Anterior cingulate cortex (tissue), 58 donors: ENCODE data around the gene FGF4.

Experiments used
- DNase-seq, 58 donors: peaks; one replicate each; lab custom pipeline; 2025; lab: John Stamatoyannopoulos, UW

Gene FGF4

GRCh38 chr11:69808667-69809086 lies 33.5 kb upstream of the FGF4 start:
- no peak for DNase-seq

DNA sequence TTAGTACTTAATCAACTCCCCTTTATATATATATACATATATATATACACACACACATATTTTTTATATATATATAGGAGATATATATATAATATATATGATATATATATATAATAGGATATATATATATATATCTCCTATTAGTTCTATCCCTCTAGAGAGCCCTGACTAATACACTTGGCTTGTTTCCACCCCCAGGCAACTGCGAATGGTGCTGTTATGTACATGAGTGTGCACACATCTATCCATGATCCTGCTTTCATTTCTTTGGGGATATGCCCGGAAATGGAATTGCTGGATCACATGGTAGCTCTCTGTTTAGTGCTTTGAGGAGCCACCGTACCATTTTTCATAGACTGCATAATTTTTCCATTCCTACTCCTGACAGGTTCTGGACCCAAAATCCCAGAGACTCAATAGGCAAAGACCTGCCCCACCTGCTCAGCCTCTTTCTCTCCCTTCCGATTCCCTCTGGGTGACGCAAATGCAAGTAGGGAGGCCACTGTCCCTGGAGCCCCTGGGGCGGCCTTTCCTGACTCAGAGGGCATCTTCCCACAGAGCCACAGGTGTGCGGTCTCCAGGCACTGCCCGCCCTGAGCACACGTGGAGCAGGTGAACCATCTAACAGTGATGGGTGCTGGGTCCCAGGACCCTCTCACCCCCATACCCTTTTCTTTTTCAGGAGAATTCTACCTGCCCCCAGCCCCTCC lies 32.1 kb upstream of the FGF4 start:
- DNase-seq = no peak

GRCh38 chr11:69804769-69805508 lies 29.8 kb upstream of the FGF4 start:
- DNase-seq = no peak

DNA sequence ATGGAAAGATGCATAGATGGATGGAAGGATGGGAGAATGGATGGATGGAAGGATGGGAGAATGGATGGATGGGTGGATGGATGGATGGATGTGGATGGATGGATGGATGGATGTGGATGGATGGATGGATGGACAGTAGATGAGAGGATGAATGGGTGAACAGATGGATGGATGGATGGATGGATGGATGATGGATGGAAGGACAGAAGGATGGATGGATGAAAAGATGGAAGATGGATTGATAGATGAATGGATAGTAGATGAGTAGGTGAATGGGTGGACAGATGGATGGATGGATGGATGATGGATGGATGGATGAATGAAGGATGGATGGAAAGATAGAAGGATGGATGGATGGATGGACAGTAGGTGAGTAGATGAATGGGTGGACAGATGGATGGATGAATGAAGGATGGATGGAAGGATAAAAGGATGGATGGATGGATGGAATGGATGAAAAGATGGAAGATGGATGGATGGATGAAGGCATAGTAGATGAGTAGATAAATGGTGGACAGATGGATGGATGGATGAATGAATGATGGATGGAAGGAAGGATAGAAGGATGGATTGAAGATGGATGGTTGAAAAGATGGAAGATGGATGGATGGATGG lies 28.6 kb upstream of the FGF4 start:
- DNase-seq = no peak

DNA sequence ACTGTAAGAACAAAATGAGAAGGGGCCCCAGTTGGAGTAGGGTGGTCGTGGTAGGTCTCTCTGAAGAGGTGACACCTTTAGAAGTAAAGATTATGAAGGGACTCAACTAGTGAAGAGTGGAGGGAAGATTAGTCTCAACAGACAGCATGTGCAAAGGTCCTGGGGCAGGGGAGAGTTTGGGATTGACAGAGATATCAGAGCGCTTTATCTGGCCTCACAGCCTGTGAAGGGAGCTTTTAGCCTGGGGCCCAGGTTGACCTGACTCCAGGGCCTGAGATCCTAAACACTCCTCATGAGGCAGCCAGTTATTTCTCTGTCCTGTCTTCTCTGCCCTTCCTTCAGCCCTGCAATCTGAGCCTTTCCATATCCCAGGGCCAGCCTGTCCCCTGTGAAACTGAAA lies 27.9 kb upstream of the FGF4 start:
- no peak for DNase-seq

DNA sequence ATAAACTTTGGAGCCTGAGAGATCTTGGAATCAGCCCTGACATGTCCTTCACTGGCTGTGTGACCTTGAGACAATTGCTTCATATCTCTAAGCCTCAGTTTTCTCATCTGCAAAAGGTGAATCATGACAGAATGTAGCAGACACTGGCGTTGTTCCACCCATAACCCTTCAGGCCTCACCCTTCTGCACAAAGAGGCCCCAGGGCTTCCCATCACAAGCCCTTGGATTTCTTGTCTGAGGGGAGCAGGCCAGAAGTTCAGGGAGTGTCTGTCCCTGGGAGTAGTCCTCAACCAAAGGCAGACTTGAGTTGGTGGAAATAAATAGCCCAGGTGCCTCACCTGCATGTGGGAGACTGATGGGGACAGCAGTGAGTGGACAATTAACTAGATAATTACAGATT lies 27.4 kb upstream of the FGF4 start:
- DNase-seq = no peak

GRCh38 chr11:69801513-69802335 lies 26.6 kb upstream of the FGF4 start:
- DNase-seq = peak in 3 of 58 donors; percentile 2 to 8 (median 5)

- DNase-seq = no peak
Measured at GRCh38 chr11:69800278-69800677, 25.1 kb upstream of the FGF4 start.

GRCh38 chr11:69799582-69799981 lies 24.4 kb upstream of the FGF4 start:
- no peak for DNase-seq

GRCh38 chr11:69799097-69799496 lies 24.0 kb upstream of the FGF4 start:
- no peak for DNase-seq

DNA sequence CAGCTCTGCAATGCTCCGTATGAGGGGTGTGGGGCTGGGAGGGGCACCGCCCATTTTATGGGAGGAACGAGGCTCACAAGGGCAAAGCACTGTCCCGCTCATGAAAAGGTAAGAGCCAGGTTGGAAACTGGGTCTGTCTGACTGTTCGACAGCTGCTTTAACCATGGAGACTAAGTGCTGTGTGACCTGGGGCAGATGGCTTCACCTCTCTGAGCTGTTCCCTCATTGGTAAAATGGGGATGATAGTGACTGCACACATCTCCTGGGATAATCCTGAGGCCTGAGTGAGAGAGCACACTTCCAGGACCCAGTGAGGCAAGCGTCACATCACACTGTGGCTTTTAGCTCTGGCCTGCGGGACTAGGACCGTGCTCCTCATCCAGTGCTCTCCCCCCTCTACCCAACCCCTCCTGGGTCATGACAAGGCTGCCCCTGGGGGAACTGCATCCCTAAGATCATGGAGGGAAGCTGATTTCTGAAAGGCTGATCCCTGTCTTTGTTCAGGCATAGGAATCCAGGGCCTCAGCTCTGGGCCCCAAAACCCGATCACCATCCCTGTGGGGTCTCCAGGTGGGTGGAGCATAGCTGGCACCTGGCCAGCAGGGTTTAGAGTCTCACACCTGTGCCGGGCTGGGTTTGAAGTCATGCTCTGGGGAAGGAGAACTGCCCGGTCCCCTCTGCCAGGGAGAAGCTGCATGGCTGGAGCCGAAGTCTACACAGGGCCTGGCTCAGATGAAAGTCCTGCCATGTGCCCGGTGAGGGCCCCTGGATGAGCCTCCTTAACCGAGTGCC lies 22.8 kb upstream of the FGF4 start:
- no peak for DNase-seq

DNA sequence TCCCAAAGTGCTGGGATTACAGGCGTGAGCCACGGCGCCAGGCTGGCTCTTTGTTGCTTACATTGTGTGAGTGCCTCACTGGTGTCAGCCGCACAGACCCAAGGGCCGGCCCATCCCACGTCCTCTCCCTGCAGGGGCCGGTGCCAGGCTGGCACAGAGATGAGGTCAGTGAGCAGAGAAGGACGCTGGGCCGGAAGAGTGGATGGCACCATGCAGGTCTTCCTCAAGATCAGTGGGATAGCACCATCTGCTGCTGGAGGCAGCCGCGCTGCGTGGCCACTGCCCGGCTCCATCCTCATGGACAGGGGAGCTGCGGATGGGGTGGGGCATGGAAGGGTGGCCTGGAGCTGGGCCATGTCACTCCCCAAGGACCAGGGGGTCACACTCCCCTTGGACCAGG lies 22.0 kb upstream of the FGF4 start:
- DNase-seq = no peak

DNA sequence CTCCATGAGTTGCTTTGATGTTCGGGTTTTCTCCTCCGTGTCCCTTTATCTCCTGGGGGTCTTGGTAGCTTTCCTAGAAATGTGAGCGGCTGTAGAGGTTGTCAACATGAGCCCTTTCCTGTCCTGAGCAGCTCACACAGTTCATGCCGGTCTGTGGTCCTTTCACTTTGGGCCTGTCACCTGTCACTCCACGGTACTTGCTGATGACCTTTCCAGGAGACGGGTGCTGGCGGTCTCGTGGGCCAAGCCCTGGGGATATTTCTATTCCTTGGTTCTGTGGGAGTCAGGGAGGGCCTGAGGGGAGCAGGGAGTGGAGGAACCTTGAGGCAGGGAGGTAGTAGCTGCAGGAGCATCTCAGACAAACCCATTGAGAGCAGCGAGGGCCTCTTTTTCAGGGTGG lies 20.9 kb upstream of the FGF4 start:
- no peak for DNase-seq

- peak in 42 of 58 donors; percentile 4 to 63 (median 22) for DNase-seq
Measured at GRCh38 chr11:69791276-69792180, 16.4 kb upstream of the FGF4 start.

- DNase-seq = no peak
Measured at GRCh38 chr11:69788956-69789355, 13.8 kb upstream of the FGF4 start.

GRCh38 chr11:69787906-69788305 lies 12.8 kb upstream of the FGF4 start:
- DNase-seq = no peak

GRCh38 chr11:69787457-69787856 lies 12.3 kb upstream of the FGF4 start:
- DNase-seq = no peak

DNA sequence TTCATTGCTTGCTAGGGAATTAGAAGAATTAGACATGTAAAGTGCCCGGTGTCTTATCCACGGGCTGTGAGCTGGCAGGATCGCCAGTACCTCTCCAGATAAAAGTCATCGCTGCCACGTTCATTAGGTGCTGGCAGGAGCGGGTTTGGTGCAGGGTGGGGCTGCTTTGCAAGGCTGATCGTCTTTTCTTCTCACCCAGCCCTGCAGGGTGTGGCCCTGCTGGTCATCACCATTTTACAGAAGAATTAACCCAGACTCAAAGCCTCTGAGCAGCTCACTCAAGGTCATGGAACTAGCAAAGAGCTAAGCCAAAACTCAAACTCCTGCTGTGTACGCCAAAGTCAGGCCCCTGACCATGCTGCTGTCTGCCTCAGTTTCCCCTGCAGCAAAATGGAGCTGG lies 6.1 kb upstream of the FGF4 start:
- DNase-seq = no peak

DNA sequence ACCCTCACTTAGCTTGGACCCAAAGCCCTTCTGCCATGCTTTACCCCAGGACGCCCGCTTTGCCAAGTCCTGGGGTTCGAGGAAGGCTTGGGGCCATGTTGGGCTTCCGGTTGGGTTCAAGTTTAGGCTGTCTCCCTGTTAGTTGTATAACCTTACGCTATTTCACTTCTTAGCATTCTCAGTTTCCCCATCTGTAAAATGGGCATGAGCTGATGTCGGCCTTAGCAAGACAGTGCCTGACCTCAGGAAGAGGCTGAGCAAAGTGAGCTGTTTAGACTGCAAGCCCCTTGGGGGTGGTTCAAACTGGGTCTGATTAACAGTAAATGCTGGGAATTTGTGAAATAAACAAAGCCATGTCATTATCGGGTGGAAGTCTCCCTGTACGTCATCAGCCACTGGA lies 3.2 kb upstream of the FGF4 start:
- DNase-seq = no peak
